WTC11 (cell line): Measurements from ENCODE around the gene OAS1. TPM values are rescaled to one million over a fixed set of nuclear protein-coding genes. Genes with fewer than 3 reads are reported as not detected.

ENCODE experiments used
- ATAC-seq: fragments of 200-7000 bp; cut with Tn5 transposase; 2 replicates; pipeline ENCODE4 v1.10.0; 2021; ENCODE audit warnings: mild to moderate bottlenecking, moderate library complexity
- CTCF ChIA-PET: fragments of 300-600 bp; sonication (Branson Sonifier 250); formaldehyde crosslinking; loops from one replicate; lab custom pipeline; 2021; ENCODE audit warnings: antibody characterized with exemption; lab: Charles Lee
- POLR2A ChIA-PET: fragments of 350-600 bp; sonication (Branson Sonifier 250); formaldehyde crosslinking; loops from one replicate; lab custom pipeline; 2021; ENCODE audit warnings: antibody characterized with exemption; lab: Charles Lee
- DNase-seq: peaks from one replicate; pipeline ENCODE4 v3.0.0; 2021; ENCODE audit warnings: low spot score
- H3K27ac Mint-ChIP-seq: 2 replicates; pipeline ENCODE4 v1.8.0; 2021; ENCODE audit warnings: mixed read lengths
- H3K27me3 Mint-ChIP-seq: 2 replicates; pipeline ENCODE4 v1.8.0; 2021; ENCODE audit warnings: low read depth, mild to moderate bottlenecking, moderate library complexity, mixed read lengths
- H3K36me3 Mint-ChIP-seq: 2 replicates; pipeline ENCODE4 v1.8.0; 2021; ENCODE audit warnings: mixed read lengths
- H3K4me1 Mint-ChIP-seq: 2 replicates; pipeline ENCODE4 v1.8.0; 2022; ENCODE audit warnings: mixed read lengths
- H3K4me3 Mint-ChIP-seq: 2 replicates; pipeline ENCODE4 v1.8.0; 2021; ENCODE audit warnings: mild to moderate bottlenecking, moderate library complexity, mixed read lengths
- H3K9me3 Mint-ChIP-seq: 2 replicates; pipeline ENCODE4 v1.8.0; 2021; ENCODE audit warnings: mixed read lengths
- AFF4 ChIP-seq: sonication (generic); formaldehyde crosslinking; IDR thresholded peaks from 2 replicates; pipeline ENCODE4 v1.8.1; 2023; ENCODE audit warnings: mild to moderate bottlenecking, missing genetic modification reagents, borderline replicate concordance
- CREB1 ChIP-seq: sonication (generic); formaldehyde crosslinking; IDR thresholded peaks from 2 replicates; pipeline ENCODE4 v1.8.0; 2023; ENCODE audit warnings: mild to moderate bottlenecking, missing genetic modification reagents
- CTCF ChIP-seq: fragments of 200-600 bp; IDR thresholded peaks from 2 replicates; pipeline ENCODE4 v1.8.0; 2022; ENCODE audit warnings: antibody characterized with exemption
- E2F4 ChIP-seq: sonication (generic); formaldehyde crosslinking; IDR thresholded peaks from 2 replicates; pipeline ENCODE4 v1.8.1; 2022; ENCODE audit warnings: low read depth, mild to moderate bottlenecking, moderate library complexity, missing genetic modification reagents, borderline replicate concordance
- EMX1 ChIP-seq: fragments of 250-450 bp; sonication (Bioruptor Pico); IDR thresholded peaks from 2 replicates; pipeline ENCODE4 v1.8.0; 2021; ENCODE audit warnings: mild to moderate bottlenecking
- ERG ChIP-seq: fragments of 250-450 bp; sonication (Bioruptor Pico); IDR thresholded peaks from 2 replicates; pipeline ENCODE4 v1.8.0; 2021; ENCODE audit warnings: mild to moderate bottlenecking
- ESRRA ChIP-seq: sonication (generic); formaldehyde crosslinking; IDR thresholded peaks from 2 replicates; pipeline ENCODE4 v1.8.1; 2022; ENCODE audit warnings: mild to moderate bottlenecking, missing genetic modification reagents, borderline replicate concordance
- GABPB1 ChIP-seq: sonication (generic); formaldehyde crosslinking; IDR thresholded peaks from 2 replicates; pipeline ENCODE4 v1.8.1; 2023; ENCODE audit warnings: mild to moderate bottlenecking, missing genetic modification reagents
- GTF2I ChIP-seq: fragments of 250-450 bp; sonication (Bioruptor Pico); conservative IDR thresholded peaks from 2 replicates; pipeline ENCODE4 v1.4.0; 2021; ENCODE audit warnings: mild to moderate bottlenecking
- NR2C2 ChIP-seq: sonication (generic); formaldehyde crosslinking; IDR thresholded peaks from 2 replicates; pipeline ENCODE4 v1.8.0; 2022; ENCODE audit warnings: mild to moderate bottlenecking, missing genetic modification reagents
- NR3C1 ChIP-seq: sonication (generic); formaldehyde crosslinking; conservative IDR thresholded peaks from 2 replicates; pipeline ENCODE4 v1.8.1; 2023; ENCODE audit warnings: low read depth, mild to moderate bottlenecking, missing genetic modification reagents
- PRRX2 ChIP-seq: fragments of 250-450 bp; sonication (Bioruptor Pico); IDR thresholded peaks from 2 replicates; pipeline ENCODE4 v1.8.0; 2021; ENCODE audit warnings: mild to moderate bottlenecking
- RELA ChIP-seq: sonication (generic); formaldehyde crosslinking; IDR thresholded peaks from 2 replicates; pipeline ENCODE4 v1.8.1; 2022; ENCODE audit warnings: missing genetic modification reagents, mild to moderate bottlenecking, borderline replicate concordance
- RORB ChIP-seq: fragments of 250-450 bp; sonication (Bioruptor Pico); IDR thresholded peaks from 2 replicates; pipeline ENCODE4 v1.9.0; 2021; ENCODE audit warnings: mild to moderate bottlenecking
- STAT6 ChIP-seq: sonication (generic); formaldehyde crosslinking; conservative IDR thresholded peaks from 2 replicates; pipeline ENCODE4 v1.8.1; 2023; ENCODE audit warnings: mild to moderate bottlenecking, low read depth, missing genetic modification reagents, moderate library complexity
- ZBTB21 ChIP-seq: sonication (generic); formaldehyde crosslinking; IDR thresholded peaks from 2 replicates; pipeline ENCODE4 v1.8.1; 2023; ENCODE audit warnings: mild to moderate bottlenecking, missing genetic modification reagents, borderline replicate concordance
- ZNF317 ChIP-seq: sonication (generic); formaldehyde crosslinking; IDR thresholded peaks from 2 replicates; pipeline ENCODE4 v1.8.1; 2023; ENCODE audit warnings: low read depth, mild to moderate bottlenecking, moderate library complexity, missing genetic modification reagents, borderline replicate concordance
- ZNF671 ChIP-seq: fragments of 250-450 bp; sonication (Bioruptor Pico); IDR thresholded peaks from 2 replicates; pipeline ENCODE4 v1.8.0; 2021; ENCODE audit warnings: mild to moderate bottlenecking
- ZSCAN18 ChIP-seq: fragments of 250-450 bp; sonication (Bioruptor Pico); IDR thresholded peaks from 2 replicates; pipeline ENCODE4 v2.1.2; 2022; ENCODE audit warnings: mild to moderate bottlenecking, moderate library complexity
- total RNA-seq: library from RNA; stranded (reverse); gene quantifications from 3 replicates; pipeline ENCODE4 v1.2.3, GENCODE V29; 2021

Gene OAS1
- total RNA-seq, 1 experiment from 2014 or later, result 0.24 TPM

- TF ChIP-seq AFF4 (CRISPR knock-in tag), result no peak
- no peak for TF ChIP-seq ERG
- no peak for TF ChIP-seq ZSCAN18 (CRISPR knock-in tag)
- no peak for TF ChIP-seq GTF2I (CRISPR knock-in tag)
- no peak for TF ChIP-seq RORB (CRISPR knock-in tag)
- TF ChIP-seq ESRRA, result no peak
- no peak for TF ChIP-seq STAT6
- TF ChIP-seq CTCF, result no peak
- no peak for TF ChIP-seq EMX1 (CRISPR knock-in tag)
- TF ChIP-seq GABPB1, result no peak
- TF ChIP-seq E2F4 (CRISPR knock-in tag), result no peak
- no peak for TF ChIP-seq CREB1 (CRISPR knock-in tag)
- TF ChIP-seq ZNF317 (CRISPR knock-in tag), result no peak
- no peak for TF ChIP-seq NR3C1 (CRISPR knock-in tag)
Observed at GRCh38 chr12:112927925-112928324, 21.2 kb downstream of the OAS1 start (continued).

GRCh38 chr12:112928978-112929377 is 22.2 kb downstream of the OAS1 start:
- CTCF ChIA-PET, result interaction anchor here (0.6 to 1.0 kb wide), 3 partner anchors 15 to 144 kb away, joined by 3 to 8 read pairs (median 3); no protein-coding TSS in a partner anchor
- no peak for DNase-seq

More at GRCh38 chr12:112928978-112929377, 22.2 kb downstream of the OAS1 start:
- Mint-ChIP-seq H3K27ac (no peak overlapping the region), H3K4me1 (peaks cover 9% of the 10 kb centered on the region), H3K9me3 (peaks cover 25% of the 10 kb centered on the region), H3K27me3 (peaks cover 17% of the 10 kb centered on the region), H3K4me3 (no peak overlapping the region), H3K36me3 (peaks cover 16% of the 10 kb centered on the region)
- POLR2A ChIA-PET, result no interaction called here
- TF ChIP-seq STAT6, result no peak
- TF ChIP-seq RELA (CRISPR knock-in tag), result no peak
- no peak for TF ChIP-seq PRRX2 (CRISPR knock-in tag)
- TF ChIP-seq ZBTB21, result no peak
- no peak for TF ChIP-seq ZNF671 (CRISPR knock-in tag)
- TF ChIP-seq NR2C2 (CRISPR knock-in tag), result no peak
- TF ChIP-seq, all 79 proteins: peak for 0
- ATAC-seq, result no peak; the same call in 1 of the 2 replicates
